HCT116 (cell line): ENCODE data around the gene TOX3. TPM values are rescaled to one million over a fixed set of nuclear protein-coding genes. Genes with fewer than 3 reads are reported as not detected.

Experiments used
- ATAC-seq: fragments of 200-7000 bp; cut with Tn5 transposase; 2 replicates; pipeline ENCODE4 v1.9.1; 2020; ENCODE audit warnings: mild to moderate bottlenecking, moderate library complexity
- BruUV-seq: library from RNA; stranded (reverse); fragments of 400-500 nt; replicated peaks from 2 replicates; lab custom pipeline; 2021; lab: Mats Ljungman, UMichigan
- CTCF ChIA-PET: fragments of 300-600 bp; sonication (Branson Sonifier 250); formaldehyde crosslinking; loops from one replicate; lab custom pipeline; 2021; ENCODE audit warnings: antibody characterized with exemption; lab: Charles Lee
- POLR2A ChIA-PET: fragments of 300-600, 350-600 bp; sonication (Branson Sonifier 250); formaldehyde crosslinking; loops from one replicate; lab custom pipeline; 2021; ENCODE audit warnings: antibody characterized with exemption; lab: Charles Lee
- RAD21 ChIA-PET, 2 experiments: fragments of 300-600 bp; sonication (Branson Sonifier 250); formaldehyde crosslinking; loops; one replicate each; lab custom pipeline; 2023; ENCODE audit warnings: low total read pairs in 2 of 2; ENCODE audit not compliant: uncharacterized antibody in 2 of 2, unreplicated experiment in 2 of 2, low non-redundant PET in 1 of 2; lab: Charles Lee
- DNase-seq: peaks from one replicate; pipeline ENCODE4 v3.0.0-alpha.2; 2010; ENCODE audit warnings: low read depth, low spot score
- H2AFZ ChIP-seq: fragments of 200-600 bp; shearing (Covaris generic), sonication (generic); 2 replicates; pipeline ENCODE4 v1.6.1; 2017; ENCODE audit warnings: low read depth, mixed run types, mixed read lengths, antibody characterized with exemption, low read length; ENCODE audit not compliant: poor library complexity, severe bottlenecking
- H3K27ac ChIP-seq: 2 replicates; pipeline ENCODE4 v1.5.1; 2012; ENCODE audit warnings: low read depth, low read length
- H3K27me3 ChIP-seq: fragments of 200-600 bp; sonication (generic); 2 replicates; pipeline ENCODE4 v1.6.1; 2016; ENCODE audit warnings: mixed run types, low read length, mixed read lengths; ENCODE audit not compliant: insufficient read depth
- H3K36me3 ChIP-seq, 2 experiments: fragments of 200-500 bp in 1 of 2; fragments of 200-600 bp in 1 of 2; sonication (Bioruptor generic) in 1 of 2; sonication (generic) in 1 of 2; 2 replicates each; pipeline versions ENCODE4 v1.5.1 to v1.6.1; 2014 to 2016; ENCODE audit warnings: low read length in 2 of 2, inconsistent platforms in 1 of 2, mixed read lengths in 1 of 2, mixed run types in 1 of 2; ENCODE audit not compliant: insufficient read depth in 2 of 2, control insufficient read depth in 1 of 2
- H3K4me1 ChIP-seq, 2 experiments: fragments of 200-600 bp in 1 of 2; sonication (generic) in 1 of 2; 2 replicates each; pipeline versions ENCODE4 v1.5.1 to v1.6.1; 2012 to 2017; ENCODE audit warnings: low read length in 2 of 2, inconsistent platforms in 1 of 2, mild to moderate bottlenecking in 1 of 2, mixed read lengths in 1 of 2, mixed run types in 1 of 2, moderate library complexity in 1 of 2; ENCODE audit not compliant: insufficient read depth in 2 of 2, control insufficient read depth in 1 of 2
- H3K4me2 ChIP-seq: fragments of 200-600 bp; sonication (generic); 2 replicates; pipeline ENCODE4 v1.6.1; 2017; ENCODE audit warnings: mixed run types, low read length, mixed read lengths
- H3K4me3 ChIP-seq, 2 experiments: fragments of 200-600 bp in 1 of 2; sonication (generic) in 1 of 2; replicated peaks in 1 of 2; 2 replicates each; pipeline ENCODE4 v1.5.1; 2011 to 2016; ENCODE audit warnings: low read length in 2 of 2, control low read depth in 1 of 2, low read depth in 1 of 2, mild to moderate bottlenecking in 1 of 2, mixed read lengths in 1 of 2, mixed run types in 1 of 2
- H3K79me2 ChIP-seq: fragments of 200-600 bp; sonication (generic); 2 replicates; pipeline ENCODE4 v1.6.1; 2017; ENCODE audit warnings: mild to moderate bottlenecking, mixed run types, low read length, moderate library complexity, mixed read lengths; ENCODE audit not compliant: insufficient read depth
- H3K9ac ChIP-seq: fragments of 200-600 bp; sonication (generic); 2 replicates; pipeline ENCODE4 v1.6.1; 2016; ENCODE audit warnings: low read length, mixed read lengths
- H3K9me2 ChIP-seq: fragments of 200-600 bp; sonication (generic), shearing (Covaris generic); 2 replicates; pipeline ENCODE4 v1.6.1; 2017; ENCODE audit warnings: mixed run types, mild to moderate bottlenecking, moderate library complexity; ENCODE audit not compliant: insufficient read depth
- H3K9me3 ChIP-seq, 2 experiments: fragments of 200-500 bp in 1 of 2; fragments of 200-600 bp in 1 of 2; sonication (Bioruptor generic) in 1 of 2; sonication (generic) in 1 of 2; 2 replicates each; pipeline ENCODE4 v1.6.1; 2014 to 2017; ENCODE audit warnings: low read length in 2 of 2, mixed read lengths in 2 of 2, inconsistent platforms in 1 of 2, low read depth in 1 of 2, mild to moderate bottlenecking in 1 of 2, mixed run types in 1 of 2, moderate library complexity in 1 of 2; ENCODE audit not compliant: control insufficient read depth in 1 of 2, insufficient read depth in 1 of 2
- H4K20me1 ChIP-seq: fragments of 200-600 bp; sonication (generic), shearing (Covaris generic); 2 replicates; pipeline ENCODE4 v1.6.1; 2017; ENCODE audit warnings: mixed run types, mild to moderate bottlenecking, moderate library complexity; ENCODE audit not compliant: insufficient read depth
- CBX3 ChIP-seq: IDR thresholded peaks from 2 replicates; pipeline ENCODE4 v1.6.1; 2012; ENCODE audit warnings: low read depth
- CEBPB ChIP-seq: IDR thresholded peaks from 2 replicates; pipeline ENCODE4 v1.6.1; 2012; ENCODE audit warnings: low read depth
- EGR1 ChIP-seq: IDR thresholded peaks from 2 replicates; pipeline ENCODE4 v1.6.1; 2012; ENCODE audit warnings: low read depth
- EZH2 ChIP-seq: fragments of 200-600 bp; sonication (generic); IDR thresholded peaks from 2 replicates; pipeline ENCODE4 v1.6.1; 2017; ENCODE audit warnings: antibody characterized with exemption, mixed run types
- FOSL1 ChIP-seq: IDR thresholded peaks from 2 replicates; pipeline ENCODE4 v1.6.1; 2012; ENCODE audit warnings: low read depth
- JUND ChIP-seq: IDR thresholded peaks from 2 replicates; pipeline ENCODE4 v1.6.1; 2012
- POLR2A ChIP-seq: IDR thresholded peaks from 2 replicates; pipeline ENCODE4 v1.7.0; 2011; ENCODE audit warnings: borderline replicate concordance; ENCODE audit not compliant: insufficient read depth, insufficient read length; ENCODE audit errors: extremely low read depth
- POLR2AphosphoS5 ChIP-seq: IDR thresholded peaks from 2 replicates; pipeline ENCODE4 v1.6.1; 2011; ENCODE audit warnings: mild to moderate bottlenecking, low read depth, low read length, moderate library complexity
- SIN3A ChIP-seq: IDR thresholded peaks from 2 replicates; pipeline ENCODE4 v1.6.1; 2012; ENCODE audit warnings: low read depth
- ZFX ChIP-seq: fragments of 450-650 bp; IDR thresholded peaks from 2 replicates; pipeline ENCODE4 v1.6.1; 2017
- intact Hi-C: fragments of 100-400 bp; cut with micrococcal nuclease; formaldehyde crosslinking; loops from 2 replicates; pipeline ENCODE4 v1.10.0; 2022
- total RNA-seq: library from RNA; stranded (reverse); gene quantifications from one replicate; pipeline ENCODE4 v1.2.1, GENCODE V29; 2021; ENCODE audit not compliant: unreplicated experiment
- TF ChIP-seq, protein P1 (sequence below): IDR thresholded peaks from 2 replicates; pipeline ENCODE4 v1.6.1; 2012
- TF ChIP-seq, protein P2 (sequence below): IDR thresholded peaks from 2 replicates; pipeline ENCODE4 v1.6.1; 2012; ENCODE audit warnings: low read depth
- TF ChIP-seq, protein P3 (sequence below): IDR thresholded peaks from 2 replicates; pipeline ENCODE4 v1.6.1; 2012
- TF ChIP-seq, protein P4 (sequence below), 3 experiments: fragments of 200-600 bp in 1 of 3; sonication (generic) in 1 of 3; IDR thresholded peaks in 2 of 3; conservative IDR thresholded peaks in 1 of 3; 2 replicates each; pipeline ENCODE4 v1.5.1; 2012 to 2017; ENCODE audit warnings: low read depth in 2 of 3, low read length in 2 of 3, antibody characterized with exemption in 1 of 3, borderline replicate concordance in 1 of 3, control low read depth in 1 of 3, mild to moderate bottlenecking in 1 of 3, mixed read lengths in 1 of 3, mixed run types in 1 of 3, moderate library complexity in 1 of 3; ENCODE audit not compliant: insufficient read depth in 1 of 3

TOX3 gene
- total RNA-seq, 1 experiment from 2014 or later, result not detected

DNA sequence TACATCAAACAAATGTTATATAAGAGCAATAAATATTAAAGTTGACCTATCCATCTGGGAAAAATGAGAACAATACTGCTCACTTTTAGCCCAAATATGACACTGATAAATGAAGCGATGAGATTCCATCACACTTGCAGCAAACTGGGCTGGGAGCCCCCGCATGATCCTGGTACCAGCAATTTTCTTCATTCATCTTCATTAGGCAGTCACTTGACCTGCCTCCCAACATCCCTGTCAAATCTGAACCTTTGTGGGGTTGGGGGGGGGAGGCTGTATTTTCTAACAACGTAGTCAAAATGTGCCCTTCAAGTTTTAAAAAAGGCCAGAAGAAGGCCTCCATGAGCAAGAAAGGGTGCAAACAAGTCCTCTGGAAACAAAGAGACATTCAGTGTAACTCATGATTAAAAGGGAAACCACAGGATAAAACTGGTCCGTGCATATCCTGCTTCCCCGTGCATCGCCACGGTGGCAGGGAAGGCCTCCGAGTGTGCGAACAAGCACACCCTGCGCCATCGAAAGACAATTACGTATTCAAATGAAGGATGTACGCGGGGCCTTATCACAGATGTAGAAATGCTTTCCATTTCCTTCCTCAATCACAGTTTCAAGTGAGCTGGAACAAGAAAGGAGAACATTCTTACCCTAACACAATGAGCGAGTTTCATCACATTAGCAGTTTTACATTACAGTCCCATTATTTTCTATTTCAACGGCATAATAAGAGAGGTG is 48.4 kb downstream of the TOX3 start:
- H3K4me3 ChIP-seq, result no peak overlapping the region
- H3K9me2 ChIP-seq, result no peaks in the 10 kb centered on the region
- ChIA-PET POLR2A (no interaction called here), CTCF (no interaction called here), RAD21 (no interaction called here)
- no peak overlapping the region for H2AFZ ChIP-seq
- no peak overlapping the region for H3K27ac ChIP-seq
- H3K4me1 ChIP-seq, result no peaks in the 10 kb centered on the region
- H3K9me3 ChIP-seq, result peaks cover 0 to 16% of the 10 kb centered on the region in 2 experiments; a peak in 1 of 4 replicates
- no peaks in the 10 kb centered on the region for H3K27me3 ChIP-seq
- no peak for TF ChIP-seq JUND
- no peak for TF ChIP-seq POLR2AphosphoS5
- no peak overlapping the region for H3K9ac ChIP-seq
- no peaks in the 10 kb centered on the region for H3K36me3 ChIP-seq
- no TSS peak for BruUV-seq
- H3K4me2 ChIP-seq, result no peak overlapping the region
- no peak for DNase-seq
- no peaks in the 10 kb centered on the region for H4K20me1 ChIP-seq
- no peak for ATAC-seq
- intact Hi-C loops, result no loop called here
- H3K79me2 ChIP-seq, result no peaks in the 10 kb centered on the region

DNA sequence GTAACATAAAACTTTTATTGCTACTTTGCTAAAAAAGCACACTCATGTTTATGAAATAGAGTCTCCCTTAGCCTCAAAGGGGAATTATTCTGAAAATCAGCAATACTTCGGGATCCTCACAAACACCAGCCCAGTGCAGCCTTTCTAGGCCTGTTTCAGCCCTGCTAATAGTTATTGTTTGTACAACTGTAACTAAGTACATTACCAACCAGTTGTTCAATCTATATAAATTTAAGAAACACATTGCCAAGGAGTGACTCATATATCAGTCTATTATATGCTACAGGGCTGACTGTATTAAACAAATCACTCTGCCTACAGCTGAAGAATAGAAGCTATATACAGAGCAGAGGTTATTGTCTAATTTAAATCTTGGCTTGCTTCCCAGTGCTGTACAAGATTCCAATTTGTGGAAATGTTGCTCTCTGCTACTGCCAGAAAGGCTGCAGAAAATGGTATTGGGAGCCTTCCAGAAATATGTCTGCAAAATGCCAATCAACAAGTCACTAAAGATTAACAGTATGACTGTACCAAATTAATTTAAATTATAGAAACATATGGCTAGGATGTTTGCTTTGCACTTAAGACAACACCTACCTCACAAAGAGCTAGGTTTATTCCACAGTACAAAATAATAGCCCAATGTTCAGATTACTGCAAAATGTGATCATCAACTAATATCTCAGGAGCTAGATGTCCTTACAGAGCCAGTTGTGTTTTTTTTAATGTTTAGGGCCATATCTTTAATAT is 49.7 kb downstream of the TOX3 start:
- no peaks in the 10 kb centered on the region for H3K36me3 ChIP-seq
- H2AFZ ChIP-seq, result no peak overlapping the region
- POLR2A ChIA-PET, result no interaction called here
- no peaks in the 10 kb centered on the region for H4K20me1 ChIP-seq
- no peak overlapping the region for H3K4me3 ChIP-seq
- DNase-seq (no peak), ATAC-seq (no peak)
- no peaks in the 10 kb centered on the region for H3K27me3 ChIP-seq
- H3K4me2 ChIP-seq, result no peak overlapping the region
- intact Hi-C loops, result no loop called here
- H3K9me3 ChIP-seq, result peaks cover 0 to 22% of the 10 kb centered on the region in 2 experiments; a peak in 1 of 4 replicates
- no peak overlapping the region for H3K9ac ChIP-seq
- BruUV-seq, result no TSS peak
- RAD21 ChIA-PET, result no interaction called here
- CTCF ChIA-PET, result no interaction called here
- no peaks in the 10 kb centered on the region for H3K79me2 ChIP-seq
- H3K27ac ChIP-seq, result no peak overlapping the region
- H3K9me2 ChIP-seq, result no peaks in the 10 kb centered on the region
- no peaks in the 10 kb centered on the region for H3K4me1 ChIP-seq
- TF ChIP-seq POLR2A (no peak), EZH2 (no peak), ZFX (no peak), SIN3A (no peak), CBX3 (no peak), CEBPB (no peak), FOSL1 (no peak), EGR1 (no peak)
- TF ChIP-seq, protein P1, sequence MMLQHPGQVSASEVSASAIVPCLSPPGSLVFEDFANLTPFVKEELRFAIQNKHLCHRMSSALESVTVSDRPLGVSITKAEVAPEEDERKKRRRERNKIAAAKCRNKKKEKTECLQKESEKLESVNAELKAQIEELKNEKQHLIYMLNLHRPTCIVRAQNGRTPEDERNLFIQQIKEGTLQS, result no peak
- TF ChIP-seq, protein P2, sequence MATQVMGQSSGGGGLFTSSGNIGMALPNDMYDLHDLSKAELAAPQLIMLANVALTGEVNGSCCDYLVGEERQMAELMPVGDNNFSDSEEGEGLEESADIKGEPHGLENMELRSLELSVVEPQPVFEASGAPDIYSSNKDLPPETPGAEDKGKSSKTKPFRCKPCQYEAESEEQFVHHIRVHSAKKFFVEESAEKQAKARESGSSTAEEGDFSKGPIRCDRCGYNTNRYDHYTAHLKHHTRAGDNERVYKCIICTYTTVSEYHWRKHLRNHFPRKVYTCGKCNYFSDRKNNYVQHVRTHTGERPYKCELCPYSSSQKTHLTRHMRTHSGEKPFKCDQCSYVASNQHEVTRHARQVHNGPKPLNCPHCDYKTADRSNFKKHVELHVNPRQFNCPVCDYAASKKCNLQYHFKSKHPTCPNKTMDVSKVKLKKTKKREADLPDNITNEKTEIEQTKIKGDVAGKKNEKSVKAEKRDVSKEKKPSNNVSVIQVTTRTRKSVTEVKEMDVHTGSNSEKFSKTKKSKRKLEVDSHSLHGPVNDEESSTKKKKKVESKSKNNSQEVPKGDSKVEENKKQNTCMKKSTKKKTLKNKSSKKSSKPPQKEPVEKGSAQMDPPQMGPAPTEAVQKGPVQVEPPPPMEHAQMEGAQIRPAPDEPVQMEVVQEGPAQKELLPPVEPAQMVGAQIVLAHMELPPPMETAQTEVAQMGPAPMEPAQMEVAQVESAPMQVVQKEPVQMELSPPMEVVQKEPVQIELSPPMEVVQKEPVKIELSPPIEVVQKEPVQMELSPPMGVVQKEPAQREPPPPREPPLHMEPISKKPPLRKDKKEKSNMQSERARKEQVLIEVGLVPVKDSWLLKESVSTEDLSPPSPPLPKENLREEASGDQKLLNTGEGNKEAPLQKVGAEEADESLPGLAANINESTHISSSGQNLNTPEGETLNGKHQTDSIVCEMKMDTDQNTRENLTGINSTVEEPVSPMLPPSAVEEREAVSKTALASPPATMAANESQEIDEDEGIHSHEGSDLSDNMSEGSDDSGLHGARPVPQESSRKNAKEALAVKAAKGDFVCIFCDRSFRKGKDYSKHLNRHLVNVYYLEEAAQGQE, result no peak
- TF ChIP-seq, protein P3, sequence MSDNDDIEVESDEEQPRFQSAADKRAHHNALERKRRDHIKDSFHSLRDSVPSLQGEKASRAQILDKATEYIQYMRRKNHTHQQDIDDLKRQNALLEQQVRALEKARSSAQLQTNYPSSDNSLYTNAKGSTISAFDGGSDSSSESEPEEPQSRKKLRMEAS, result no peak
- TF ChIP-seq, protein P4, sequence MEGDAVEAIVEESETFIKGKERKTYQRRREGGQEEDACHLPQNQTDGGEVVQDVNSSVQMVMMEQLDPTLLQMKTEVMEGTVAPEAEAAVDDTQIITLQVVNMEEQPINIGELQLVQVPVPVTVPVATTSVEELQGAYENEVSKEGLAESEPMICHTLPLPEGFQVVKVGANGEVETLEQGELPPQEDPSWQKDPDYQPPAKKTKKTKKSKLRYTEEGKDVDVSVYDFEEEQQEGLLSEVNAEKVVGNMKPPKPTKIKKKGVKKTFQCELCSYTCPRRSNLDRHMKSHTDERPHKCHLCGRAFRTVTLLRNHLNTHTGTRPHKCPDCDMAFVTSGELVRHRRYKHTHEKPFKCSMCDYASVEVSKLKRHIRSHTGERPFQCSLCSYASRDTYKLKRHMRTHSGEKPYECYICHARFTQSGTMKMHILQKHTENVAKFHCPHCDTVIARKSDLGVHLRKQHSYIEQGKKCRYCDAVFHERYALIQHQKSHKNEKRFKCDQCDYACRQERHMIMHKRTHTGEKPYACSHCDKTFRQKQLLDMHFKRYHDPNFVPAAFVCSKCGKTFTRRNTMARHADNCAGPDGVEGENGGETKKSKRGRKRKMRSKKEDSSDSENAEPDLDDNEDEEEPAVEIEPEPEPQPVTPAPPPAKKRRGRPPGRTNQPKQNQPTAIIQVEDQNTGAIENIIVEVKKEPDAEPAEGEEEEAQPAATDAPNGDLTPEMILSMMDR (IDR thresholded peaks at IDR 0.05 in 2 of 3, conservative IDR thresholded peaks at IDR 0.05 in 1 of 3; ENCODE audit: borderline replicate concordance in 1 of 3, insufficient read depth in 1 of 3, low read depth in 2 of 3, low read length in 2 of 3), result no peak
